GM12878 (cell line): ENCODE results near the gene TBRG1.

Source experiments
- BRCA1 ChIP-seq: IDR thresholded peaks from 2 replicates; pipeline ENCODE4 v1.6.1; 2011; ENCODE audit warnings: low read depth, low read length, improper control_type of control experiment
- CEBPB ChIP-seq, 2 experiments: fragments of 150-350 bp in 1 of 2; IDR thresholded peaks; 2 replicates each; pipeline ENCODE4 v1.6.1; 2012 to 2014; ENCODE audit warnings: low read depth in 2 of 2, low read length in 2 of 2, borderline replicate concordance in 1 of 2, inconsistent platforms in 1 of 2
- CHD1 ChIP-seq: IDR thresholded peaks from 2 replicates; pipeline ENCODE4 v1.6.1; 2012; ENCODE audit warnings: low read depth, low read length, improper control_type of control experiment
- CTCF ChIP-seq, 3 experiments: IDR thresholded peaks in 2 of 3; conservative IDR thresholded peaks in 1 of 3; 2 replicates each; pipeline ENCODE4 v1.5.1; 2011; ENCODE audit warnings: low read depth in 3 of 3, low read length in 3 of 3, mild to moderate bottlenecking in 3 of 3, control low read depth in 2 of 3, moderate library complexity in 2 of 3, inconsistent platforms in 1 of 3, mixed read lengths in 1 of 3; ENCODE audit not compliant: control insufficient read depth in 2 of 3, insufficient read depth in 1 of 3; ENCODE audit errors: extremely low read depth in 1 of 3
- EED ChIP-seq: sonication (generic); IDR thresholded peaks from 2 replicates; pipeline ENCODE4 v1.6.1; 2016; ENCODE audit warnings: antibody characterized with exemption, low read depth
- EGR1 ChIP-seq, 2 experiments: IDR thresholded peaks; 1 replicate in 1 of 2; 2 replicates in 1 of 2; pipeline ENCODE4 v1.6.1; 2011 to 2012; ENCODE audit warnings: low read depth in 2 of 2, low read length in 2 of 2, borderline replicate concordance in 1 of 2, mild to moderate bottlenecking in 1 of 2, moderate library complexity in 1 of 2
- HCFC1 ChIP-seq: fragments of 150-350 bp; IDR thresholded peaks from 2 replicates; pipeline ENCODE4 v1.6.1; 2014; ENCODE audit warnings: low read length
- NBN ChIP-seq: fragments of 450-650 bp; IDR thresholded peaks from 2 replicates; pipeline ENCODE4 v1.6.1; 2016
- PAX5 ChIP-seq: IDR thresholded peaks from 2 replicates; pipeline ENCODE4 v1.6.1; 2011; ENCODE audit warnings: low read depth, low read length, borderline replicate concordance
- POLR2A ChIP-seq: IDR thresholded peaks from 2 replicates; pipeline ENCODE4 v1.6.1; 2011; ENCODE audit warnings: low read depth, mild to moderate bottlenecking, low read length
- POLR2AphosphoS5 ChIP-seq: IDR thresholded peaks from 2 replicates; pipeline ENCODE4 v1.6.1; 2011; ENCODE audit warnings: mild to moderate bottlenecking, low read length, inconsistent platforms
- RAD51 ChIP-seq: fragments of 450-650 bp; IDR thresholded peaks from 2 replicates; pipeline ENCODE4 v1.6.1; 2016; ENCODE audit warnings: moderate library complexity, mild to moderate bottlenecking, inconsistent platforms
- SMC3 ChIP-seq: IDR thresholded peaks from 2 replicates; pipeline ENCODE4 v1.6.1; 2011; ENCODE audit warnings: low read length, improper control_type of control experiment, borderline replicate concordance

- no peak for TF ChIP-seq HCFC1
- TF ChIP-seq CTCF (IDR thresholded peaks at IDR 0.05 in 2 of 3, conservative IDR thresholded peaks at IDR 0.05 in 1 of 3; ENCODE audit: control insufficient read depth in 2 of 3, extremely low read depth in 1 of 3, insufficient read depth in 1 of 3, low read depth in 3 of 3, low read length in 3 of 3) = no peak
- TF ChIP-seq POLR2AphosphoS5 = no peak
- no peak for TF ChIP-seq CHD1
- no peak for TF ChIP-seq EGR1 (IDR thresholded peaks at IDR 0.05; ENCODE audit: borderline replicate concordance in 1 of 2, low read depth in 2 of 2, low read length in 2 of 2)
- TF ChIP-seq EED = no peak
- no peak for TF ChIP-seq RAD51
- no peak for TF ChIP-seq SMC3
- TF ChIP-seq BRCA1 = no peak
- no peak for TF ChIP-seq POLR2A
- no peak for TF ChIP-seq PAX5
- no peak for TF ChIP-seq CEBPB (IDR thresholded peaks at IDR 0.05; ENCODE audit: borderline replicate concordance in 1 of 2, low read depth in 2 of 2, low read length in 2 of 2)
- TF ChIP-seq NBN = no peak
Measured at GRCh38 chr11:124612567-124613246, 10.0 kb upstream of the TBRG1 start.
